GM21390 (cell line): Measurements from ENCODE around the gene DACT1.

Source experiments
- ATAC-seq: cut with Tn5 transposase; IDR thresholded peaks from one replicate; pipeline ENCODE4 v1.9.1; 2021; ENCODE audit not compliant: unreplicated experiment

The DACT1 gene

GRCh38 chr14:58635091-58635830 is 2.5 kb upstream of the DACT1 start:
- peak; percentile 29 for ATAC-seq

GRCh38 chr14:58636129-58636528 is 1.6 kb upstream of the DACT1 start:
- ATAC-seq, result no peak

GRCh38 chr14:58637040-58637390 is 747 bp upstream of the DACT1 start:
- ATAC-seq, result no peak

GRCh38 chr14:58638231-58639197 is 752 bp downstream of the DACT1 start:
- peak; percentile 33 for ATAC-seq

GRCh38 chr14:58639198-58639565 is 1.4 kb downstream of the DACT1 start:
- ATAC-seq, result no peak

GRCh38 chr14:58639842-58640484 is 2.2 kb downstream of the DACT1 start:
- ATAC-seq, result no peak

- ATAC-seq, result no peak
Observed at GRCh38 chr14:58640959-58641358, 3.2 kb downstream of the DACT1 start.

GRCh38 chr14:58641509-58641908 is 3.7 kb downstream of the DACT1 start:
- ATAC-seq, result no peak

- ATAC-seq, result no peak
Observed at GRCh38 chr14:58643366-58643765, 5.6 kb downstream of the DACT1 start.

GRCh38 chr14:58645641-58646040 is 7.9 kb downstream of the DACT1 start:
- no peak for ATAC-seq

GRCh38 chr14:58646479-58646878 is 8.7 kb downstream of the DACT1 start:
- ATAC-seq, result no peak

- ATAC-seq, result no peak
Observed at GRCh38 chr14:58647777-58648176, 10.0 kb downstream of the DACT1 start.

- ATAC-seq, result no peak
Observed at GRCh38 chr14:58650857-58651256, 13.1 kb downstream of the DACT1 start.

- ATAC-seq, result no peak
Observed at GRCh38 chr14:58656671-58657411, 19.1 kb downstream of the DACT1 start.

GRCh38 chr14:58659061-58659460 is 21.3 kb downstream of the DACT1 start:
- no peak for ATAC-seq

GRCh38 chr14:58659846-58660245 is 22.1 kb downstream of the DACT1 start:
- ATAC-seq, result no peak

GRCh38 chr14:58660407-58660806 is 22.6 kb downstream of the DACT1 start:
- no peak for ATAC-seq

GRCh38 chr14:58662018-58662417 is 24.3 kb downstream of the DACT1 start:
- no peak for ATAC-seq

GRCh38 chr14:58662759-58663158 is 25.0 kb downstream of the DACT1 start:
- ATAC-seq, result no peak

- no peak for ATAC-seq
Observed at GRCh38 chr14:58663494-58664111, 25.8 kb downstream of the DACT1 start.
